ENCODE results near the gene ART5. TPM values are rescaled to one million over a fixed set of nuclear protein-coding genes. Genes with fewer than 3 reads are reported as not detected.

ART5 gene
- total RNA-seq, 1 experiment from 2014 or later: 7.9 TPM

GRCh38 chr11:3622521-3622920 is 19.3 kb downstream of the ART5 start:
- no CpG with 5 or more reads among the region's 4 CpGs for whole genome bisulfite sequencing (ENCODE audit: extremely low coverage, insufficient read length, low lambda C conversion rate)
- no peak overlapping the region for H3K4me3 Mint-ChIP-seq
- no peak overlapping the region for H3K14ac ChIP-seq (ENCODE audit: insufficient read depth, low read length)
- H3K9me3 ChIP-seq (ENCODE audit: control insufficient read depth, low read depth, low read length): no peaks in the 10 kb centered on the region
- no peak overlapping the region for H2BK12ac ChIP-seq (ENCODE audit: insufficient read length, low read depth, low read length)
- H2AK5ac ChIP-seq (ENCODE audit: insufficient read length, low read length): no peak overlapping the region
- no peaks in the 10 kb centered on the region; the same call in 1 of the 2 replicates for H3K27me3 Mint-ChIP-seq (ENCODE audit: low read depth)
- H4K20me1 ChIP-seq (ENCODE audit: control insufficient read depth, insufficient read depth, insufficient read length): no peaks in the 10 kb centered on the region
- H3K23me2 ChIP-seq (ENCODE audit: insufficient read length, low read depth, low read length, poor library complexity, severe bottlenecking): no peaks in the 10 kb centered on the region
- H3K4ac ChIP-seq (ENCODE audit: low read depth, low read length): no peak overlapping the region
- H3K9me3 Mint-ChIP-seq: no peaks in the 10 kb centered on the region
- H3K27ac ChIP-seq (ENCODE audit: insufficient read length, low read depth, low read length): no peak overlapping the region
- H3K79me1 ChIP-seq (ENCODE audit: insufficient read depth, low read depth, low read length, poor library complexity, severe bottlenecking): no peaks in the 10 kb centered on the region
- H3K79me2 ChIP-seq (ENCODE audit: insufficient read depth, low read length): no peaks in the 10 kb centered on the region
- H3K27me3 ChIP-seq (ENCODE audit: insufficient read depth, low read length): no peaks in the 10 kb centered on the region
- no peak overlapping the region for H3K18ac ChIP-seq (ENCODE audit: insufficient read length, low read depth, low read length)
- no peak overlapping the region for H2AFZ ChIP-seq (ENCODE audit: low read length)
- H3K27ac Mint-ChIP-seq: no peak overlapping the region
- no peak overlapping the region for H4K8ac ChIP-seq (replicated peaks; ENCODE audit: insufficient read length, low read depth, low read length)
- H2BK15ac ChIP-seq (ENCODE audit: low read depth, low read length): no peak overlapping the region
- H2BK5ac ChIP-seq (ENCODE audit: insufficient read length, low read length): no peak overlapping the region
- H3K9ac ChIP-seq (ENCODE audit: extremely low read depth, insufficient read length, low read length): no peak overlapping the region
- no peak for DNase-seq
- H2BK20ac ChIP-seq (ENCODE audit: low read depth, low read length, poor library complexity, severe bottlenecking): no peak overlapping the region
- peaks cover 7 to 8% of the 10 kb centered on the region in 2 experiments for H3K4me1 Mint-ChIP-seq
- no peak for TF ChIP-seq CTCF (conservative IDR thresholded peaks at IDR 0.05)
- no peak overlapping the region for H4K91ac ChIP-seq (ENCODE audit: insufficient read length, low read depth, low read length)
- no peak overlapping the region for H3T11ph ChIP-seq (ENCODE audit: low read length)
- no peak overlapping the region for H2BK120ac ChIP-seq (ENCODE audit: low read depth, low read length, poor library complexity, severe bottlenecking)
- no peaks in the 10 kb centered on the region; a peak in 1 of 7 replicates for H3K36me3 Mint-ChIP-seq (ENCODE audit: insufficient read depth in 1 of 3, low read depth in 3 of 3)
- no peak overlapping the region for H4K5ac ChIP-seq (ENCODE audit: insufficient read length, low read depth, low read length)
- H3K56ac ChIP-seq (ENCODE audit: insufficient read length, low read depth, low read length): no peak overlapping the region
- no peak overlapping the region for H3K23ac ChIP-seq (ENCODE audit: insufficient read length, low read depth, low read length)
- no peaks in the 10 kb centered on the region for H3K4me1 ChIP-seq (ENCODE audit: insufficient read depth, low read length)
- H3K4me2 ChIP-seq (ENCODE audit: insufficient read depth, insufficient read length, low read length): no peak overlapping the region

All from H9 (cell line).